NB4 (cell line): ENCODE data around the gene CCR4.

Source experiments
- CTCF ChIP-seq: IDR thresholded peaks from one replicate; pipeline ENCODE4 v1.5.1; 2012; ENCODE audit warnings: low read depth, low read length
- MAX ChIP-seq: IDR thresholded peaks from 2 replicates; pipeline ENCODE4 v1.6.1; 2011; ENCODE audit warnings: low read depth, low read length
- MYC ChIP-seq: IDR thresholded peaks from 2 replicates; pipeline ENCODE4 v1.6.1; 2011; ENCODE audit warnings: low read depth, low read length
- POLR2A ChIP-seq: IDR thresholded peaks from 2 replicates; pipeline ENCODE4 v1.6.1; 2011; ENCODE audit warnings: mild to moderate bottlenecking; ENCODE audit not compliant: insufficient read length; ENCODE audit errors: extremely low read depth

GRCh38 chr3:32983124-32983523, 31.7 kb downstream of the CCR4 start:
- TF ChIP-seq CTCF, result no peak
- TF ChIP-seq POLR2A, result no peak
- TF ChIP-seq MYC, result no peak
- TF ChIP-seq MAX, result no peak
